Measurements from ENCODE around the gene ZFYVE26.

The ZFYVE26 gene

DNA sequence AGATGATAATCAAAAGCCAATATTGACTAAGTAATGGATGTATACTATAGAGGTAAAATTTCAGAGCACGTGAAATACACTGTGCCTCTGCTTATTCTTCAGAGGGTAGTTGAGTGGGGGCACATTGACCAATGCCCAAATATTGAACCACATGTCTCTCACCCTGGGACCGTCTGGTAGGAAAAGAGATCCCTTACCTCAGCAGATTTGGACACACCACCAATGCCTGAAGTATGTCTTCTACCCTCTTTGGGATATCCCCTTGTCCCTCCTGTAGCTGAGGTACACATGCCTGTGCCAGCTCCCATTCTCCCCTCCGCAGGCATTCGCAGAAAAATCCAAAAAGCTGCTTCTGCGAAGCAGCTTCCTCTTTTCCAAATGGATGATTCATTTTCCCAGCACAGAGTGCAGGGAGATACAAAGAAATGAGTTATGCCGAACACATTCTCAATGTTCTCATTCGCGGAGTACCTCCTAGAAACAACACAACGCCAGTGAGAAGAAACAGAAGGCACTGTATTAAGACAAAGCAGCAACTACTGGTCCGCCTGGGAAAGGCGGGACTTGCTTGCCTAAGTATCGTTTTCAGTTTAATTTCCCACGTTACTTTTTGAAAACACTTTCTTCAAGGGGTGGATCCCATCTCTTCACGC, 691 bp downstream of the ZFYVE26 start:
- DNase-seq, result no peak

DNA sequence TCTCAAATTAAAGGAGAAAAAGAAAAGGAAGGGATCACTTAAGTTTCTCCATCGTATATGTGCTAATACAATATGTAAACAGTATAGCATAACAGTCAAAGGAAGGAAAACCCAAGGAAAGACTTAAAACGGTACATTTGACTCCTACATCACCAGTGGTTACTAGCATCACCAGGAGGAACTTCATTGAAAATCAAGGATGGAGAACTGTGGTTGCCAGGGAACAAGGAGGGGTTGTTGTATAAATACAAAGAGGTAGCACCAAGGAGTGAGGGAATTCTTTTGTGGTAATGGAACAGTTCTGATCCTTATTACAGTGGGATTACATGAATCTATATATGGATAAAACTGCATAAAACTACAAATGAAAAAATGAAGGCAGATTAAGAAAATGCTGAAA, 1.6 kb downstream of the ZFYVE26 start:
- no peak for DNase-seq

DNA sequence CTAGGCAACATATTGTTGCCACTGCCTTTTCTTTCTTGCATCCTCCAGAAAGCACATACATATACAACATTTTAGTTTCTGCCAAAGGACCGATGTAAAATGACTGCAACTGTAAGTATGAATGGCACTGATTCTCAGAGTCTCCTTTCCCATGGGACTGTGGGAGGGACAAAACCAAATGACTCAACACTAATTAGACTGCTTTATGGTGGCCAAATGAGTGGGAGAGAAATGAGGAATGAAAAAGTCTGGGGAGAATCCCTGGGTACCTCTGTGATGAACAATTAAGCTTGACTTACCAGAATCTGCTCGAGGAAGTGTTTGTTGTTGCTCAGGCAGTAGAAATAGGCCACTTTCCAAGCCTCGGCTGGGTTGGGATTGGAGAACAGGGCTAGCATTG, 10.1 kb downstream of the ZFYVE26 start:
- no peak for DNase-seq

DNA sequence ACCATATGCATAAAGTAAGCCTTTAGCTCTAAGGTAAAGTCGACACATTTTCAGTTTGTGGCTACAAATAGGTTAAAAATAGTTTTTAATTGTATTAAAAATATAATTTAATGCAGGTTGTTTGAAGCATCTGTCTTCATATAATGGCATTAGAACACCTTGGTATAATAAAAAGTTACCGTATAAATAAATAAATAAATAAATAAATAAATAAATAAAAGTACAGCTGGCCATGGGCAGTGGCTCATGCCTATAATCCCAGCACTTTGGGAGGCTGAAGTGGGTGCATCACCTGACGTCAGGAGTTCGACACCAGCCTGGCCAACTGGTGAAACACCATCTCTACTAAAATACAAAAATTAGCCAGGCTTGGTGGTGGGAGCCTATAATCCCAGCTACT, 15.6 kb downstream of the ZFYVE26 start:
- no peak for DNase-seq

DNA sequence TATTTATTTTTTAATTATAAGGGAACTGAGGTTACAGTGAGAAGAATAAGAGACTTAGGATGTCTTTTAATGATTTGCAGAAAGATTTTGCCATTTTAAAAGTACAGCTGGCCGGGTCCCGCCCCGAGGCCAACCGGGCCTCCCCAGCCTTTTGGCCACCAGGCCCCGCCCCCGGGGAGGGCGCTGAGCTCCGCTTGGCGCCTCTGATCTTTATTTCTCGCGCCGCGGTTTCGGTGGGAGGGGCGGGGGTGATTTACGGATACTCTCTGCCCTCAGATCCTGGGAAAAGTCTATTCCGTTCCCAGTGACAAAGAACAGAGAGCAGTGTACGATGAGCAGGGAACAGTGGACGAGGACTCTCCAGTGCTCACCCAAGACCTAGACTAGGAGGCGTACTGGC, 17.7 kb downstream of the ZFYVE26 start:
- no peak for DNase-seq

DNA sequence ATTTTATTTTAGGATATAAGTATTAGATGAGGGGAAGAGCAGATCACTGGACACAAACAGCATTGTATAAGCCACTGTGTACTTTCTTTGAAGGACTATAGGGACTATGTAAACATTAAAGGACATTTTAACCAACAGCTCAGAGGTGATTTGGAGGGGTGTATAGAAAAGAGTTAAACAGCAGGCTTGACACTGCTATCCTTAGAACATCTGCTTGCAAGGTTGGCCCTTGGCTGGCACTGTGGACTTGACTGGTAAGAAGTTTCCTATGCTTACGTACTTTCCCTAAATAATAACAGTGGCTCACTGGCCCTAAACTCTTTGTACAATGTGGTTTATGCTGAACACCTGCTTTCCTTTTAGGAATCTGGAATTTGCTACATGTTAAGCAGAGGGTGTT, 28.7 kb downstream of the ZFYVE26 start:
- no peak for DNase-seq

DNA sequence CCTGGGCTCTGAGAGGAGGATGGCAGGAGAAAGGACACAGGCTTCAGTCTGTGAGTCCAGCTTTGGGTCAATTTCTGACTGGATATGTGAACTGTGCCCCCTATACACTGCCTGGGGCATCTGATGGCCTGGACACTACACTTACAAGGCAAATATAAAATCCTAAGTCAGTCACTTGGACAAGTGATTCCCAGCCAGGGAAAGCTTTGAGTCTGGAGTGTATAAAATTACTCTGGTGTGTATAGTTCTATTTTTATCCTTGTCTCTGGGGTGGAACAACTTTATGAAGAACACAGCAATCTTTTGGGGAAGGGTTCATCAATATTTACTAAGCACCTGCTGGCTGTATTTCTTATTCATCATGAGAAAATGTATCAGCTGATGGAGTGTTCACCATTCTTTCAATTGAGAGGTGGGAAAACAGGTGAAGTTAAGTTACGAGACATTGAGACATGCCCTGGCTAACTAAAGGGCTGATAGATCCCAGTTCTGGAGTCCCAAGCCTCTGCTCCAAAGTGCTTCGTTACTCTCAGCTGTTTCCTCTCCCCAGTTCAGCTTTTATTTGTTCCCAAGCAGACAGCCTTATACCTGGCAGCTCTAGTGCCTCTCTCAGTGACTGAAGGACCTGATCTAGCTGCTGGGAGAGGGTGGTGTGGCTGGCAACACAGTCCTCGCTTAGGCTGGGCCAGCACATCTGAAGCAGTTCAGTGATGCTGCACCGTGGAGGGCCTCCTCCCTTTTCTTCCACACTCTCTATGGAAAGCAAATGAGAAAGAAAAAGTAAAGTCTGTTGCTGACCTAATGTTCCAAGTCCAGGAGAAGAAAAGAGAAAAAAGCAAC, 30.9 kb downstream of the ZFYVE26 start:
- no peak for DNase-seq

DNA sequence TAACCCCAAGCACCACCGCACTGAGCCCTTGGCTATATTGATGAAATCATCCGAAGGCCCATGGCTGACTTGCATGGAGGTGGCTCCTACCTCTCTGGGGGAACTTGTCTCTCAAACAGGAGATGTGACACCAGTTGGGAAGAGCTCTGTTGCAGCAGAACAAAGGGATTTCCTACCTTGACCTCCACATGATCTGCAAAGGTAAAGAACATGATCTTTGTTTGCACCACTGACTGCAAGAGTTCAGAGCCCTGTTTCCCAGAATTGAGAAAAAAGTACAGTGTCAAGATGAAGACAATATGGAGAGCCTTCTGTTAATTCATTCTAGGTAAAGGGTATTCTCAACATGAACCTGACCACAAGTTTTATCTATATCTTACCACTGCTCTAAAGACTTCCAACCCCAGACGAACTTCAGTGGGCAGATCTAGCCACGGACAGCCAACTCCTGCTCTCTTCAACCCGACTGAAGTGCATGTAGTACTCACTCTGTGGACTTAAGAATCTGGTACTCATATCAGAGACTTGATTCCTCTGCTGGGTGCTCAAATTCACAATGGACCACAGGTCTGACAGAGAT, 32.1 kb downstream of the ZFYVE26 start:
- no peak for DNase-seq

DNA sequence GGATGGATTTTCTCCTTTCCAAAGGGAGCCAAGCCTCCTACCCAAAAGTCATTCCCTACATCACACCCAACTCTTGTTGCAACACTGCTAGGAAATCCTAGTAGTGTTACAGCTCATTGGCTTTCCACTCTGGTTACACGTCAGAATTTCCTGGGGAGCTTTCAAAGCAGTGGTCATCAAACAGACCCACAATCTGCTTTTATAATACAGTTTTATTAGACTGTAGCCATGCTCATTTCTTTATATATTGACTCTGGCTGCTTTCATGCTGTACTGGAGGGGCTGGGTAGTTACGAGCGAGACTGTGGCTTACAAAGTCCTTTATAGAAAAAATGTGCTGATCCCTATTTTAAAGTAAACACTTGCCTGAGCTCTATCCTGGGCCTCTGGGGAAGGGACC, 34.3 kb downstream of the ZFYVE26 start:
- DNase-seq, result no peak

DNA sequence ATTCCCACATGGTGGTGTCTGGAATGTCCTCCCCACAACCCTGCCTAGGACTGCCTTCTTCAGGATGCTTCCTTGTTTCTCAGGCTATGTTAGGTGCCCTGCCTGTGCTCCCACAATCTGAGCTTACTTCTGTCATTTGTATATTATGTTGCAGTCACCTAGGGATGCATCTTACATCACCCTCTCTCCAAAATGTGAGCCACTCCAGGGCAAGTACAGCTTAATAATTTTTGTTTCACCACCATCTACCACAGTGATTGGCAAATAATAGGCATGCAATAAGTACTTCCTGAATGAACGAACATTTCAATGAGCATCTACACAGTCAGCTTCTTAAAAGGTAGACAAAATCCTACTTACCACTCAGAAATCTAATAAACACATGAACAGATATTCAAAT, 37.6 kb downstream of the ZFYVE26 start:
- no peak for DNase-seq

DNA sequence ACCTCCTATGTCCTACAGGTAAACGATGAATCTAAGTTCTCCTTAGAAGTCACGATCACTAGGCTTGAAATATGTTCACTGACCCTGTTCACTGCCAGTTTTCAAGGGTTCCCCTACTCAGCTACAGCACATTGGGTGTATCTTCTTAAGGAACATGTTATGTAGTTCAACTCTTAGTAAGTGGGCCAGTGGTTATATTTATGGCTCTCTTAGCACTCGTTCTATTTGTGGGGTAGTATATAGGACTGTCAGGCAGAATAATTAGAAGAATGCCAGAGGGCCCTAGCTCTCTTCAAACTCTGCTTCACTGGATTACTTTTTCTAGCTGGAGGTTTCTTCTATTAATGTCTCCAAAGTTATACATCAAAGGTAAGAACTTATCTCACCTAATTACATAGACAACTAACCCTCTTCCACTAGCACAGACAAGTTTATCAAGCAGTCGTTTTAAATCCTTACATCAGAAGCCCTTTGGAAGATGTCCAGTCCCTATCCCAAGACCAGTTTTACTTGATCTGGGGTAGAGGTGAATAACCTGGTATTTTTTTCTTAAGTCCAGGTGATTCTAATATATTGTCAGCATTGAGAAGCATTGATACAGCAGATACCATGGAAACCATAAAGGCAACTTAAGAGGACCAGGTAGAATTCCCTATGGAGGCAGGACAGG, 39.6 kb downstream of the ZFYVE26 start:
- DNase-seq, result no peak

DNA sequence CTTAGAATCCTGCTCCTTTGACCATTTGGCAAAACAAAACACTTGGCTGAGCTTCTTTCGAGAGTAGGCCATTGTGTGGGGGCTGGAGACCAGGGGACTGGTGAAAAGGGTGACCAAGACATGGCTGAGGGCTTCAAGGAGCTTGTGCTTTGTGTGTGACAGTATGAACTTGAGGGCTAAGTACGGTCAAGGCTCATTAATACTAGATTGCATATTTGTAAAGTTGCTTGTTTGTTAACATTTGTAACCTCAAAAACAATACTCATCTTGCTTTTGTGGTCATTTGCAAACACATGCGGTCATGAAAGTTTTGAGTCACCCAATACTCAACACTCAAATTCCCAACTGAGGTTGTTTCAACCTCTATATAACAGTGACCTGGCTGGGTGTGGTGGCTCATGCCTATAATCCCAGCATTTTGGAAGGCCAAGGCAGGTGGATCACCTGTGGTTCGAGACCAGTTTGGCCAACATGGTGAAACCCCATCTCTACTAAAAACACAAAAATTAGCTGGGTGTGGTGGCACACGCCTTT, 42.5 kb downstream of the ZFYVE26 start:
- DNase-seq, result no peak

DNA sequence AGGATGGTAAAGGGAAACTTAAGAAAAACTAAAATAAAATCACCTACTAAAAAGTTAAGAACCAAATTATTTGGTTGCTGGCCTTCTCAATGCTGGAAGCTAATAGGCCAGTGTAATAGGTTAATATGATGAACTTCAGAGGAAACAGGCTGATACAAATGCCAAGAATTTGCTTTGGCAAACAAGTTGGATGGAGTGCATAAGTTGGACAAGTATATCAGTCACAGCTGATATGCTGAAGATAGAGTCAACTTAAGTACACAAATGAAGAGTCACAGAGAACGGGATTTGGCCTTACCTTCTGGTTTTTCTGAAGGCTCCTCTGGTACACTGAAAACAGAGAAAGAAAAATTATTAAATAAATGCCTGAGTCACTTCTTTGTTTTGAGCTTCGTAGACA, 48.2 kb downstream of the ZFYVE26 start:
- DNase-seq, result no peak

DNA sequence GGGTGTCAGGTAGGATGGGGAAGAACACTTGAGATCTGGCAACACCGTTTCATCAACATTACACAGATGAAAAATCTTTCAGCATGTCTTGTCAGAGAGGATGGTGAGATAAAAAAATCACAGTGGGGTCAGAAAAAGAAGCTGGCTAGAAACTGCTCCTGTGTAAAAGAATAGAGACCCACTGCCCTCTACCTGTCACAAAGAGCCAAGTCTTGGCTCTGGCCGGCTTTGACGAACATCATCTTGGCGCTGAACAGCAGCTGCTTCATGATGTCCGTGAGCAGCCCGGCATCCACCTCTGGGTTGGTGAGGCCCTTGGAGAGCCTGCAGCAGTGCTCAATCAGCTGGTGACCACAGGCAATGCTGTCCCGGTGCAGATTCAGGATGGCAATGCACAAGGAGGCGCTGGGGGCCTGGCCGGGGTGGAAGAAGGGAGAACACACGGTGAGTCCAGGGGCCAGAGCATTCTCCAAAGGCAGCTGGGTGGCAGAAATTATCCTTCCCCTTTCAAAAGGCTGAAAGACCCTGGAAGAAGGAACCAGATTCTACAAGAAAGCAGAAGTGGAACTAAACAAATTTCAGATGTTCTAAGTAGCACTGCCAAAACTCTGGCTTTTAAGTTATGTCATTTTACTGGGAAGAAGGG, 50.2 kb downstream of the ZFYVE26 start:
- DNase-seq, result no peak

DNA sequence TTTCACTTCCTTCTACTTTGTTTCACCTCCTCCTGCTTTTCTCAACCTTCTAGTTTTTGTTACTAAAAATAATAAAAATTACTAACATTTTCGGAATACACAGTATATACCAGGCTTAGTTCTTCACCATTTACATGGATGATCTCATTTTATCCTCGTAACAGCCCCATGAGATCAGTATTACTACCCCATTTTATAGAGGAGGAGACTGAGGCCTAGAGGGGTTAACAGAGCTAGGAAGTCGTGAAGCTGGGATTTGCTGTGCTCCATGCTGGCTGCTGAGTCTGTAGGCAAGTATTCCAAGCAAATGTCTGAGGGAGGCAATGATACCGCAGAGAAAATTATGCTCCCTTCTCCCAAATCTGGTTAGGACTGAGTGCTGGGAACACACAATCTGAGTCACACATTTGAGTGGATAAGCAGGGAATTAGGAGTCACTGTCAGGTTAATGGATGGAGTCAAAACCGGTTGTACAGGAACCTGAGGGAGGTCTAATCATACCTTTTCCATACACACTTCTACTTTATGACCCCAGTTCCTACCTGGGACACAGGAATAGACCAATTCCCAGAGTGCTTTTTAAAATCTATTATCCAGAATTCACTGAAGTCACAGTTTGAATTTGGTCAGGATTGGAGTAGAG, 51.1 kb downstream of the ZFYVE26 start:
- no peak for DNase-seq

DNA sequence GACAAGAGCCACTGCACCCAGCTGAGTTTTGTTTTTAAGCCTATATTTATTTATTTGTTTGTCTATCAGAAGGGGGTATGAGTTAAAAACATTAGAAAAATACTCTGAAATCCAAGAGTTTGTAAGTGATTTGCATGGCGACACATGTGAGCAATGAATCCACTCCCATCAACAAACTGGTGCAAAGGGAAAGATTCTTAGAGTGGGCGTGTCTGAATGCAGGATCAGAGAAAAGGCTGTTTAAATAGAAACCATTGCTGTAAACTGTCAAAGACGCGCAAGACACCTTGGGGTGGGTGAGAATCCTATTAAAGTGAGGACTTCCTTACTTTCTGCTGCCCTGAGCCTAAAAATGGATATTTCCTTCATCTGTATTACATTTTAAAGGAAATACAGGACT, 51.9 kb downstream of the ZFYVE26 start:
- DNase-seq, result no peak

DNA sequence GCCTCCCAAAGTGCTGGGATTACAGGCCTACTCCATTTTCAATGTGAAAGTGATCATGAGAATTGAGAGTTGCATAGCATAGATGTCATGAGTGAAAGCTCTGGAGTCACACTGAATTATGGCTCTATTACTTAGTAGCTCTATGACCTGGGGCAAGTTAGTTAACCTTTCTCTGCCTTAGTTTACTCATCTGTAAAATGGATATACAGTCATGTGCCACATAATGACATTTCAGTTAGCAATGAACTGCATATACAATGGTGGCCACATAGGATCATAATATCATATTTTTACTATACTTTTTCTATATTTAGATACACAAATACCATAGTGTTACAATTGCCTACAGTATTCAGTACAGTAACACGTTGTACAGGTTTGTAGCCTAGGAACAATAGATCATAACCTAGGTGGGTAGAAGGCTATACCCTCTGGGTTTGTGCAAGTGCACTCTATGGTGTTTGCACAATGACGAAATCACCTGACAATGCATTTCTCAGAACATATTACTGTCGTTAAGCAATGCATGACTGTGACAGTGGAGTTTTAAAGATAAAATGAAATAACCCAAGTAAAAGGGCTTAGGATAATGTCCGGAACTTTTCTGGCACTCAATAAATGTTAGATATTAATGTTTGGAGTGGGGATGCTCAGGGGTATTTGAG, 53.1 kb downstream of the ZFYVE26 start:
- no peak for DNase-seq

DNA sequence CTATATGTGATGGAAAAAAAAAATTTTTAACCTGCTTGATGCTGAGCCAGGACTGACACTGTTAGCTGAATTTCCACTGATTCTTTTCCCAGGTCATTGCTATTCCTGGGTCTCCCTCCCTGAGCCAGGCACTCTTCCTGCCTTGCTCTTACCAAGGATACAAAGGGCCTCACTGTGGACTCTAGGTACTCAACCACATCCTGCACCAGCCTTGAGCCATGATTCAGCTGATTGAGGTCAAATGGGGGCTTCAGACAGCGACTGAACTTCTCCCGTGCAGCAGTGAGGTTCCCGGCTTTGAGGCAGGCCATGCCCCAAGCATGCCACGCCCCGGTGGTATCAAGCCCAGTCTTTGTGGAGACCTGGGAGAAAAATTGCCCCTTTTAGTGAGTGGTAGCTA, 54.3 kb downstream of the ZFYVE26 start:
- DNase-seq, result no peak

DNA sequence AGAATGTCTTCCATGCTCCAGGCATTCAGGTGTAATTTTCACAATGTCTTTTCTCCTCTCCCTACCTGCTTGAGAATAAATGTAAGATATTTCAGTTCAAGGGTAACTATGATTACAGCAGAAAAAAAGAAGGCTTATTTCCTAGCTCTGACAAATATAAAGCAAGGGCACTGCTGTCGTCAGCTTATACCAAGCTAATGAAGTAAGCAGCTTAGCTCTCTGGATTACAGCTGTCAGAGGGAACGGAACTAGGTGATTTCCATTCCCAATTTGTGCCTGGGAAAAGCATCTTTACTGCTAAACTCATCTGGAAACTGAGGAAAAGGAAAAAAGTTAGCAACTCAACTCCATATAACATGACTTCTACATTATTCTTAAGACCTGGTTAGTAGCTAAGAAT, 56.5 kb downstream of the ZFYVE26 start:
- DNase-seq, result no peak

DNA sequence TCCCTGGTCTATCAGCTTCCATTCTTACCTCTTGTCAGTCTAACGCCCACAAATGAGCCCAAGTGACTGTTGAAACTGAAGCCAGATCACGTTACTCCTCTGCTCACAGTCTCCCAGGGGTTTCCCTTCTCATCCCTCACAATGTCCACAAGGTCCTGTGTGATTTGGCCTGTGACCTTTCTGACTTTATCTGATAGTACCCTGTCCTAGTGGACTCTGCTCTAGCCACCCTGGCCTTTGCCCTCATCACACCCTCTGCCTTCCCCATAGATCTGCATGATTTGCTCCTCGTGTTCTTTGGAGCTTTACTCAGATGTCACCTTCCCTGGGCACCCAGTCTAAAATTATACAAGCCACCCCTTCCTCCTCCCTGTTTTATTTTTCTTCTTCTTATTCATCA, 59.2 kb downstream of the ZFYVE26 start:
- no peak for DNase-seq

DNA sequence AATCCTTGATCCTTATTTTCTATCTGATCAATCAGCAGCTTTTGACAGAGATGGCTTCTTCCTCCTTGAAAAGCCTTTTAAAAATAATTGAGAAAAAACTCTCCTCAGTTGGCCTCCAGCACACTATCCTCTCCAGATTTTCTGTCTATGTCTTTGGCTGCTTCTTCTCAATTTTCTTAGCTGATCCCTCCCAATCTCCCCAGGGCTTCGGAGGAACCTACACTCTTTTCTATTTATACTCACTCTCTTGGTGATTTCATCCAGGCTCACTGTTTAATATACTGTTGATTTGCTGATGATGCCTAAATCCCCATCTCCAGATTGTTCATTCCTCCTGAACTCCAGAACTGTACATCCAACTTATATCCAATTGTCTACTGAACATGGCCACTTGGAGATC, 59.9 kb downstream of the ZFYVE26 start:
- DNase-seq, result no peak

Data from KG1 (cell line).